Keratinocyte (primary cell): Measurements from ENCODE around the gene SPAG6. TPM values are rescaled to one million over a fixed set of nuclear protein-coding genes. Genes with fewer than 3 reads are reported as not detected.

Experiments used
- DNase-seq: peaks from one replicate; pipeline ENCODE4 v3.0.0-alpha.2; 2011; ENCODE audit warnings: low read depth, missing footprints, low spot score
- FAIRE-seq: peaks from 2 replicates; lab custom pipeline; 2011; peaks lifted over from hg19 to GRCh38; lab: Jason Lieb, UNC
- H2AFZ ChIP-seq: 2 replicates; pipeline ENCODE4 v1.6.0; 2012; ENCODE audit warnings: low read length, control low read depth, inconsistent platforms; ENCODE audit not compliant: control insufficient read depth
- H3K27ac ChIP-seq: 2 replicates; pipeline ENCODE4 v1.5.1; 2011; ENCODE audit warnings: low read length; ENCODE audit not compliant: control insufficient read depth, insufficient read depth
- H3K27me3 ChIP-seq: 3 replicates; pipeline ENCODE4 v1.6.0; 2011; ENCODE audit warnings: low read length; ENCODE audit not compliant: control insufficient read depth, insufficient read depth; ENCODE audit errors: extremely low read depth
- H3K36me3 ChIP-seq, 2 experiments: 2 replicates in 1 of 2; 3 replicates in 1 of 2; pipeline ENCODE4 v1.5.1; 2011; ENCODE audit warnings: low read length in 2 of 2, mild to moderate bottlenecking in 1 of 2; ENCODE audit not compliant: control insufficient read depth in 2 of 2, insufficient read depth in 2 of 2; ENCODE audit errors: extremely low read depth in 1 of 2
- H3K4me1 ChIP-seq: 3 replicates; pipeline ENCODE4 v1.5.1; 2011; ENCODE audit warnings: low read length; ENCODE audit not compliant: control insufficient read depth, insufficient read depth; ENCODE audit errors: extremely low read depth
- H3K4me2 ChIP-seq: 3 replicates; pipeline ENCODE4 v1.6.0; 2011; ENCODE audit warnings: low read depth, low read length; ENCODE audit not compliant: control insufficient read depth, insufficient read depth; ENCODE audit errors: extremely low read depth
- H3K4me3 ChIP-seq, 3 experiments: fragments of 200-600 bp in 1 of 3; sonication (generic) in 1 of 3; 2 replicates in 2 of 3; 3 replicates in 1 of 3; pipeline ENCODE4 v1.5.1; 2011 to 2016; ENCODE audit warnings: low read length in 3 of 3, mild to moderate bottlenecking in 3 of 3, control low read depth in 2 of 3, inconsistent platforms in 1 of 3, low read depth in 1 of 3, mixed read lengths in 1 of 3, mixed run types in 1 of 3, moderate library complexity in 1 of 3; ENCODE audit not compliant: control insufficient read depth in 2 of 3, insufficient read depth in 2 of 3; ENCODE audit errors: extremely low read depth in 1 of 3
- H3K79me2 ChIP-seq: 2 replicates; pipeline ENCODE4 v1.6.0; 2012; ENCODE audit warnings: low read length; ENCODE audit not compliant: control insufficient read depth, insufficient read depth
- H3K9ac ChIP-seq: 3 replicates; pipeline ENCODE4 v1.6.0; 2011; ENCODE audit warnings: low read length; ENCODE audit not compliant: control insufficient read depth, insufficient read depth; ENCODE audit errors: extremely low read depth
- H3K9me1 ChIP-seq: 3 replicates; pipeline ENCODE4 v1.6.0; 2011; ENCODE audit warnings: low read length; ENCODE audit not compliant: control insufficient read depth, insufficient read depth; ENCODE audit errors: extremely low read depth
- H3K9me3 ChIP-seq: 2 replicates; pipeline ENCODE4 v1.5.1; 2012; ENCODE audit warnings: low read depth, low read length; ENCODE audit not compliant: control insufficient read depth
- H4K20me1 ChIP-seq: 3 replicates; pipeline ENCODE4 v1.6.0; 2011; ENCODE audit warnings: low read length; ENCODE audit not compliant: control insufficient read depth, insufficient read depth; ENCODE audit errors: extremely low read depth
- CTCF ChIP-seq, 3 experiments: IDR thresholded peaks in 1 of 3; conservative IDR thresholded peaks in 1 of 3; optimal IDR thresholded peaks in 1 of 3; 2 replicates in 2 of 3; 3 replicates in 1 of 3; pipeline versions ENCODE3 to v1.5.1; 2011; ENCODE audit warnings: low read length in 3 of 3, mild to moderate bottlenecking in 3 of 3, moderate library complexity in 2 of 3, control low read depth in 1 of 3, inconsistent platforms in 1 of 3; ENCODE audit not compliant: insufficient read depth in 2 of 3; ENCODE audit errors: extremely low read depth in 1 of 3
- EZH2 ChIP-seq: IDR thresholded peaks from one replicate; pipeline ENCODE4 v1.6.1; 2012; ENCODE audit warnings: inconsistent platforms, mild to moderate bottlenecking, low read length, moderate library complexity
- dilution Hi-C: fragments of 300-500 bp; cut with MboI; formaldehyde crosslinking; loops from one replicate; pipeline ENCODE4 v1.7.0; 2020; ENCODE audit warnings: low sequenced_read_pairs; ENCODE audit not compliant: extremely low pct_ligation_motif_present
- polyA plus RNA-seq, 5 experiments: library from polyadenylated mRNA; depleted of rRNA in 3 of 5; stranded (reverse) in 3 of 5; stranded (forward) in 1 of 5; unstranded in 1 of 5; fragments of >200 nt; gene quantifications; 1 replicate in 1 of 5; 2 replicates in 3 of 5; 3 replicates in 1 of 5; pipeline versions ENCODE4 v1.2.1 to v1.2.3, GENCODE V29; 2011 to 2012; ENCODE audit warnings: missing spikeins in 2 of 5, low read depth in 1 of 5, low replicate concordance in 1 of 5

The SPAG6 gene
- polyA plus RNA-seq, 1 donor (not counting 4 experiments of a cell fraction or from before 2014, with no cell fraction given) = not detected

- Histone ChIP-seq H3K9me1 (no peaks in the 10 kb centered on the region), H3K4me2 (no peak overlapping the region), H3K4me1 (no peaks in the 10 kb centered on the region), H3K9me3 (no peaks in the 10 kb centered on the region), H3K27me3 (no peaks in the 10 kb centered on the region), H3K27ac (no peak overlapping the region), H2AFZ (no peak overlapping the region), H4K20me1 (no peaks in the 10 kb centered on the region), H3K9ac (no peak overlapping the region), H3K4me3 (no peak overlapping the region), H3K36me3 (no peaks in the 10 kb centered on the region), H3K79me2 (no peaks in the 10 kb centered on the region)
- TF ChIP-seq CTCF (optimal IDR thresholded peaks at IDR 0.05 in 1 of 3, IDR thresholded peaks at IDR 0.05 in 1 of 3, conservative IDR thresholded peaks at IDR 0.05 in 1 of 3; ENCODE audit: extremely low read depth in 1 of 3, insufficient read depth in 2 of 3, low read length in 3 of 3) = no peak
- TF ChIP-seq EZH2 = no peak
- dilution Hi-C loops = no loop called here
- DNase-seq (no peak), FAIRE-seq (no peak)
Observed at GRCh38 chr10:22364407-22365140, 19.3 kb downstream of the SPAG6 start.

- no peak for FAIRE-seq
- Histone ChIP-seq H3K4me2 (no peak overlapping the region), H3K9ac (no peak overlapping the region), H3K9me1 (no peaks in the 10 kb centered on the region), H4K20me1 (no peaks in the 10 kb centered on the region), H3K4me1 (no peaks in the 10 kb centered on the region), H3K27me3 (no peaks in the 10 kb centered on the region), H3K36me3 (no peaks in the 10 kb centered on the region), H3K4me3 (no peak overlapping the region), H2AFZ (no peak overlapping the region), H3K79me2 (no peaks in the 10 kb centered on the region), H3K9me3 (no peaks in the 10 kb centered on the region), H3K27ac (no peak overlapping the region)
- no peak for DNase-seq
- dilution Hi-C loops = no loop called here
- no peak for TF ChIP-seq EZH2
- no peak for TF ChIP-seq CTCF (optimal IDR thresholded peaks at IDR 0.05 in 1 of 3, IDR thresholded peaks at IDR 0.05 in 1 of 3, conservative IDR thresholded peaks at IDR 0.05 in 1 of 3; ENCODE audit: extremely low read depth in 1 of 3, insufficient read depth in 2 of 3, low read length in 3 of 3)
Observed at GRCh38 chr10:22365233-22365632, 19.9 kb downstream of the SPAG6 start.
